ENCODE results near the gene RHOXF1.
"Not testable (repeated sequence)": the region's sequence is repeated elsewhere in the genome, so short reads cannot be mapped to it uniquely, and the experiment has no call there.

Gene RHOXF1

DNA sequence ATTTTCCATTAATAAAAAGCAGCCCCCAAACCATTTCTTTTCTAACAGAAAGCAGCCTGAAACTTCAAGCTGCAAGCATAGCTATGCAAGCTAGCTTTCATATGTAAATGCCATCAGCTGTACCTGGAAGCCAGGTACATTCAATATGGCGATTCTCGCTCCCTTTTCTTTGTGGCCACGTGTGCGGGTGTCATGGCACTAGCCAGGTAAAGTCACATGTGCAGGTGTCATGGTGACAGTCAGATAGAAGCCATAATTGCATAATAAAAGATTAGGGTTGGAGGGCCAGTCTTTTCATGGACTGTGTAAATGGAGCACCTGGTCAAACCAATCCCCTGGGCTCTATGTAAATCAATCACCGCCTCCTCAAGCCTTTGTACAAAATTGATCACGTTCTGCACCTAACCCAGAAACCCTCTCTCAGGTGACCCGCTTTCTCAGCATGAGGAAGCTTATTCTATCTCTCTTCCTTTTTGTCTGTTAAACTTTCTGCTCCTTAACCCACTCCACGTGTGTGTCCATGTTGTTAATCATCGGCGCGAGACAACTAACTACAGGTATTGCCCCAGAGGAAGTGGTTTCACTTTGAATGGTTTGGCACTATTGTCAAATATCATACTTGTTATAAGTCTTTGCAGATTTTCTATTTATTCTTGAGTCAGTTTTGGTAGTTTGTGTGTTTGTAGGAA, 24.7 kb upstream of the RHOXF1 start:
- in situ Hi-C loops (cut with MboI; ENCODE audit: low sequenced_read_pairs, unreplicated experiment), result loop anchor here (25.0 kb wide), 2 partner anchors 153 to 353 kb away; partner anchors contain the start of gene RPL39
- TF ChIP-seq, protein P1, sequence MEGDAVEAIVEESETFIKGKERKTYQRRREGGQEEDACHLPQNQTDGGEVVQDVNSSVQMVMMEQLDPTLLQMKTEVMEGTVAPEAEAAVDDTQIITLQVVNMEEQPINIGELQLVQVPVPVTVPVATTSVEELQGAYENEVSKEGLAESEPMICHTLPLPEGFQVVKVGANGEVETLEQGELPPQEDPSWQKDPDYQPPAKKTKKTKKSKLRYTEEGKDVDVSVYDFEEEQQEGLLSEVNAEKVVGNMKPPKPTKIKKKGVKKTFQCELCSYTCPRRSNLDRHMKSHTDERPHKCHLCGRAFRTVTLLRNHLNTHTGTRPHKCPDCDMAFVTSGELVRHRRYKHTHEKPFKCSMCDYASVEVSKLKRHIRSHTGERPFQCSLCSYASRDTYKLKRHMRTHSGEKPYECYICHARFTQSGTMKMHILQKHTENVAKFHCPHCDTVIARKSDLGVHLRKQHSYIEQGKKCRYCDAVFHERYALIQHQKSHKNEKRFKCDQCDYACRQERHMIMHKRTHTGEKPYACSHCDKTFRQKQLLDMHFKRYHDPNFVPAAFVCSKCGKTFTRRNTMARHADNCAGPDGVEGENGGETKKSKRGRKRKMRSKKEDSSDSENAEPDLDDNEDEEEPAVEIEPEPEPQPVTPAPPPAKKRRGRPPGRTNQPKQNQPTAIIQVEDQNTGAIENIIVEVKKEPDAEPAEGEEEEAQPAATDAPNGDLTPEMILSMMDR (IDR thresholded peaks at IDR 0.05; ENCODE audit: borderline replicate concordance, control extremely low read depth, extremely low read depth, insufficient read depth, missing control alignments), result no peak
- DNase-seq (ENCODE audit: low spot score), result no peak

DNA sequence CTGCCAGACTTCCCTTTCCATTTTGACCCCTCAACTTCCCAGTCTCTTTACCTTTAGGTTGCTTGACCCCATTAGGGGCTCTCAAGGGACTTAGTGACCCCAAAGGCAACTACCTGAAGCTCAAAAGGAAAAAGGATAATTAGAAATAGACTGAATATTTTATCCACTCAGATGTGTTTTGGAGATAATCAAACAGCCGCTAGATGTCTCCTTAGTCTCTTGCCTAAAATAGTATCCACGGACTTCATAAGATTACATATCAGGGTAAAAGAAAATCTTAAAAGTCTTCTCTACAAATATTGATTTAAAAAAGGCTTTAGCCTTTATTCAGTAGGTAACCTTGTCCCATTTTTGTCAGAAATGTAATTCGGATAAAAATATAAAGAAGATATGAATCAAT, 21.7 kb upstream of the RHOXF1 start:
- in situ Hi-C loops (cut with MboI; ENCODE audit: low sequenced_read_pairs, unreplicated experiment), result loop anchor here (25.0 kb wide), 2 partner anchors 150 to 350 kb away; partner anchors contain the start of gene RPL39
- DNase-seq (ENCODE audit: low spot score), result no peak
- TF ChIP-seq, protein P1 (IDR thresholded peaks at IDR 0.05; ENCODE audit: borderline replicate concordance, control extremely low read depth, extremely low read depth, insufficient read depth, missing control alignments), result no peak

DNA sequence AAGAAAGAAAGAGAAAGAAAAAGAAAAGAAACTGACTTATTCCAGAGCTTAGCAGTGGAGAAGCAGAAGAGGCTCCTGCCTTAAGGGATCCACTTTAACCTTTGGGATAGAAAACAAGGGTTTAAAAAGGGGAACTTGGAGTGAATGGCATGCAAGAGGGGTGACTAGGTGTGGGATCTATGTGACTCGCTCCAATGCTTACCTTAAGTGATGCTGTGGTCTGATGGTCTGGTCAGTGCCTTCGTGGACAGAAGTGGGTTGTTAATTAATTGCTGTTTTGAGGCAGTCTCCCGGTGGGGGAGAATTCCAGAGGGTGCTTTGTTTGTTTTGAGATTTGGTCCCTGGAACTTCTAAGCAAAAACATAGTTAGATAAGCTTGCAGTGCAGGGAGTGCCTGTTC, 21.1 kb upstream of the RHOXF1 start:
- TF ChIP-seq, protein P1 (IDR thresholded peaks at IDR 0.05; ENCODE audit: borderline replicate concordance, control extremely low read depth, extremely low read depth, insufficient read depth, missing control alignments), result no peak
- DNase-seq (ENCODE audit: low spot score), result no peak
- in situ Hi-C loops (cut with MboI; ENCODE audit: low sequenced_read_pairs, unreplicated experiment), result loop anchor here (25.0 kb wide), 2 partner anchors 150 to 350 kb away; partner anchors contain the start of gene RPL39

DNA sequence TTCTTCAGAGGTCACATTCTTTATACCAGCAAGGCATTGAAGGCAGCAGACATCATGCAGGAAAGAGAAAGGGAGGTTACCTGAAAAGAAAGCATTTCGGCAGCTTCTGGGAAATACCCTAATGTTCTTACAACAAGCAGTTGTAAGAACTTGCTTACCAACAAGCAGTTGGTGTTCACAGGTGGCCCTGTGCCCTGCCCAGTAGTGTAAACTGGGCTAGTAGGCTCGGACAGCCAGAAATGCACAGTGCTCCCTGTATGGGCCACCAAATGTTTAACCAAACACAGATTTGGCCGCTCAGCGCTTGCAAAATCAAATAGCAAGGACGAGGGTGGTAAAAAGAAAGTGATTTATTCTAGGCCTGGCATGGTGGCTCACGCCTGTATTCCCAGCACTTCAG, 20.4 kb upstream of the RHOXF1 start:
- DNase-seq (ENCODE audit: low spot score), result no peak
- TF ChIP-seq, protein P1 (IDR thresholded peaks at IDR 0.05; ENCODE audit: borderline replicate concordance, control extremely low read depth, extremely low read depth, insufficient read depth, missing control alignments), result no peak
- in situ Hi-C loops (cut with MboI; ENCODE audit: low sequenced_read_pairs, unreplicated experiment), result loop anchor here (25.0 kb wide), 2 partner anchors 149 to 349 kb away; partner anchors contain the start of gene RPL39

DNA sequence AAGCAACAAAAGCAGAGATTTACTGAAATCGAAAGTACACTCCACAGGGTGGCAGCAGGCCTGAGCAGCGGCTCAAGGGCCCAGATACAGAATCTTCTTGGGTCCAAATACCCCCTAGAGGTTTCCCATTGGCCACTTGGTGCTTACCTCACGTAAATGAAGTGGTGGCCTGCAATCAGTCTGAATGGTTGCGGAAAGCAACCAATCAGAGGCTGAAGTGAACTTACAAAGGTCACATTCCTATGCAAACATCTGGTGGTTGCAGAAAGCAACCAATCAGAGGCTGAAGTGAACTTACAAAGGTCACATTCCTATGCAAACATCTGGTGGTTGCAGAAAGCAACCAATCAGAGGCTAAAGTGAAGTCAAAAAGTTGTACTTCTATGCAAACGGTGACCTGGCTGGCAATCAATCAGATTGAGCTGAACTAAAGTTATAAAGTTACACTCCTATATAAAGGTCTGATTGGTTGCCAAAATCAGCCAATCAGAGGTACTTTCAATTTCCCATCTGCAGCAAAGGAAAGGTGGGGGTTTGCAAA, 12.7 kb upstream of the RHOXF1 start:
- in situ Hi-C loops (cut with MboI; ENCODE audit: low sequenced_read_pairs, unreplicated experiment), result loop anchor here (25.0 kb wide), 2 partner anchors 141 to 341 kb away; partner anchors contain the start of gene RPL39
- DNase-seq (ENCODE audit: low spot score), result not testable (repeated sequence)

DNA sequence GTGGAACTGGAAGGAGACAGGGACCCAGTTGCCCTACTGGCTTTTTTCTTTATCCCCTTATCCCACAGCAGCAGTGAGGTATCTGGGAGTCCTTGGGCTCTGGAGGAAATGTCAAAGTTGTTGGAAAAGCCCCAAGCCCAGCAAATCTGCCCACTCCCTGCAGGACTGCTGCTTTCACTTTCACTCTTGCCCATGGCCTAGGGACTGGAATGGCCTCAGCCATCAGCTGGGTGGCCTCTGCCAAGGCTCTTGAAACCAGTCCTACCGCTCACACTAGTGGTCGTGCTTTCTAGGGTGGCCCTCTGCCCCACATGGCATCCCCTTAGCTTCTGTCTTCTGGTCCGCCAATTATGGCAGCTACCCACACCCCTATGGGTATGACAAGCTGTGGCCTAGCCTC, 9.7 kb upstream of the RHOXF1 start:
- in situ Hi-C loops (cut with MboI; ENCODE audit: low sequenced_read_pairs, unreplicated experiment), result loop anchor here (25.0 kb wide), 2 partner anchors 138 to 338 kb away; partner anchors contain the start of gene RPL39
- TF ChIP-seq, protein P1 (IDR thresholded peaks at IDR 0.05; ENCODE audit: borderline replicate concordance, control extremely low read depth, extremely low read depth, insufficient read depth, missing control alignments), result no peak
- no peak for DNase-seq (ENCODE audit: low spot score)

DNA sequence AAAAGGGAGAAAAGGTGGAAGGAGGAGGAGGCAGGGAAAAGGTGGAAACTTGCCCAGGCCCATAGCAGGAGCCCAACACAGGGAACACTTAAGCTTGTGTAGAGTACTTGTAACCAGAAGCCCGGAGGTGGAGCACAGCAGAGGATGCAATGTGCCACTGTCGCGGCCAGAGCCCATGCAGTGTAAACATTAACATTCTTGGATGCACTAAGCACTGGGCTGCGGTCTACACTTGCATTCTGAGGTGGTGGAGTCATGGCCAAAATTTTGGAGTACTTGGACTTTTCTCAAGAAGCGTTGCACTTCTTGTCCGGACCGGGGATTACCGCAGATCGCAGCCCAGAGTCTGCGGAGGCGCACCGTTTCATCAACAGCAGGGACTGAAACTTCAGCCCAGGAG, 4.5 kb upstream of the RHOXF1 start:
- no peak for DNase-seq (ENCODE audit: low spot score)
- TF ChIP-seq, protein P1 (IDR thresholded peaks at IDR 0.05; ENCODE audit: borderline replicate concordance, control extremely low read depth, extremely low read depth, insufficient read depth, missing control alignments), result no peak
- in situ Hi-C loops (cut with MboI; ENCODE audit: low sequenced_read_pairs, unreplicated experiment), result no loop called here

All from GM13976 (cell line).